NCI-H2227 (cell line): ENCODE data around the gene TERB1.

ENCODE experiments used
- DNase-seq: peaks from one replicate; lab custom pipeline; 2025; ENCODE audit not compliant: unreplicated experiment; lab: John Stamatoyannopoulos, UW

Gene TERB1

GRCh38 chr16:66706506-66706880 lies 94.9 kb downstream of the TERB1 start:
- DNase-seq = no peak

GRCh38 chr16:66705790-66706505 lies 95.4 kb downstream of the TERB1 start:
- no peak for DNase-seq
